ENCODE measurements around the gene SLC25A51.

Gene SLC25A51

DNA sequence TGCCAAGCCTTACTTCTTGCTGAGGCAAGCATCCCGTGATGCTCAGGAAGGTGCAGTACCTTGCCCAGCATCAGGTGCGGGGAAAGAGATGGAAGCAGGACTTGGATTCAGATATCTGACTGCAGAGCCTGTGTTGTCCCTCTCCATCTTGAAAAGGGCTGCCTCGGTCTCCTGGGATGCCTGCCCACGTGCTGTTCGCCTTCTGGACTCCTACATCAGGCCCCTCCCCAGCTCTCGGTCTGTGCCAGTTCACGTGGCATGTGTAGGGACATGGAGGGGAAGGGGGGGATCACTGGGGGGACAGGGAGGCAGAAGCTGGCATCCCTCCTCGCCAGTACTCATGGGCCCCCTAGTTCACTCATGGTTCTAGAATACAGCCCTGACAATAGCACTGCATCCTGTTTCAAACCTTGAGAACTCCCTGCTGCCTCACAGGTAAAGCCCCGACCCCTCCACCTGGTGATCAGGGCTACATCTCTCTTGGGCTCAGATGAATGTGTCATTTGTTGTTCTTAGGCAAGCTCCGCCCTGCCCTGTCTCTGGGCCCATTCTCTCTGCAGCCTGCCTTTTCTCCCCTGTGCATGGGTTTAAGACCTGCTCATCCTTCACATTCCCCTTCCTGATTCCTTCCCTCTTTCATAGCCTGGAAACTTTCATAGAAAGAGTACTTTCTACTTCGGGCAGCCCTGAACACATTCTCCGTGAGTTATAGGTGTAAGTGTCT is 38.9 kb upstream of the SLC25A51 start:
- no peak for TF ChIP-seq YY1 (IDR thresholded peaks at IDR 0.05; ENCODE audit: low read depth)
- no peak for TF ChIP-seq TAF1 (IDR thresholded peaks at IDR 0.05; ENCODE audit: low read depth)
- TF ChIP-seq, protein P1, sequence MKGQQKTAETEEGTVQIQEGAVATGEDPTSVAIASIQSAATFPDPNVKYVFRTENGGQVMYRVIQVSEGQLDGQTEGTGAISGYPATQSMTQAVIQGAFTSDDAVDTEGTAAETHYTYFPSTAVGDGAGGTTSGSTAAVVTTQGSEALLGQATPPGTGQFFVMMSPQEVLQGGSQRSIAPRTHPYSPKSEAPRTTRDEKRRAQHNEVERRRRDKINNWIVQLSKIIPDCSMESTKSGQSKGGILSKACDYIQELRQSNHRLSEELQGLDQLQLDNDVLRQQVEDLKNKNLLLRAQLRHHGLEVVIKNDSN (IDR thresholded peaks at IDR 0.05) = no peak
- TF ChIP-seq TCF12 (IDR thresholded peaks at IDR 0.05; ENCODE audit: low read depth) = no peak
- TF ChIP-seq CREB1 (IDR thresholded peaks at IDR 0.05; ENCODE audit: low read depth) = no peak
- no peak for TF ChIP-seq NFIC (IDR thresholded peaks at IDR 0.05)
- no peak for TF ChIP-seq FOXM1 (IDR thresholded peaks at IDR 0.05; ENCODE audit: borderline replicate concordance, low read depth)
- no peak for TF ChIP-seq TEAD4 (IDR thresholded peaks at IDR 0.05)
- TF ChIP-seq ZBTB7A (IDR thresholded peaks at IDR 0.05; ENCODE audit: low read depth) = no peak
- no peak for TF ChIP-seq CEBPB (IDR thresholded peaks at IDR 0.05)
- no peak for TF ChIP-seq EGR1 (IDR thresholded peaks at IDR 0.05)
- no peak for TF ChIP-seq RAD21 (IDR thresholded peaks at IDR 0.05; ENCODE audit: low read depth)
- TF ChIP-seq EP300 (IDR thresholded peaks at IDR 0.05; ENCODE audit: borderline replicate concordance) = no peak
- TF ChIP-seq, protein P2, sequence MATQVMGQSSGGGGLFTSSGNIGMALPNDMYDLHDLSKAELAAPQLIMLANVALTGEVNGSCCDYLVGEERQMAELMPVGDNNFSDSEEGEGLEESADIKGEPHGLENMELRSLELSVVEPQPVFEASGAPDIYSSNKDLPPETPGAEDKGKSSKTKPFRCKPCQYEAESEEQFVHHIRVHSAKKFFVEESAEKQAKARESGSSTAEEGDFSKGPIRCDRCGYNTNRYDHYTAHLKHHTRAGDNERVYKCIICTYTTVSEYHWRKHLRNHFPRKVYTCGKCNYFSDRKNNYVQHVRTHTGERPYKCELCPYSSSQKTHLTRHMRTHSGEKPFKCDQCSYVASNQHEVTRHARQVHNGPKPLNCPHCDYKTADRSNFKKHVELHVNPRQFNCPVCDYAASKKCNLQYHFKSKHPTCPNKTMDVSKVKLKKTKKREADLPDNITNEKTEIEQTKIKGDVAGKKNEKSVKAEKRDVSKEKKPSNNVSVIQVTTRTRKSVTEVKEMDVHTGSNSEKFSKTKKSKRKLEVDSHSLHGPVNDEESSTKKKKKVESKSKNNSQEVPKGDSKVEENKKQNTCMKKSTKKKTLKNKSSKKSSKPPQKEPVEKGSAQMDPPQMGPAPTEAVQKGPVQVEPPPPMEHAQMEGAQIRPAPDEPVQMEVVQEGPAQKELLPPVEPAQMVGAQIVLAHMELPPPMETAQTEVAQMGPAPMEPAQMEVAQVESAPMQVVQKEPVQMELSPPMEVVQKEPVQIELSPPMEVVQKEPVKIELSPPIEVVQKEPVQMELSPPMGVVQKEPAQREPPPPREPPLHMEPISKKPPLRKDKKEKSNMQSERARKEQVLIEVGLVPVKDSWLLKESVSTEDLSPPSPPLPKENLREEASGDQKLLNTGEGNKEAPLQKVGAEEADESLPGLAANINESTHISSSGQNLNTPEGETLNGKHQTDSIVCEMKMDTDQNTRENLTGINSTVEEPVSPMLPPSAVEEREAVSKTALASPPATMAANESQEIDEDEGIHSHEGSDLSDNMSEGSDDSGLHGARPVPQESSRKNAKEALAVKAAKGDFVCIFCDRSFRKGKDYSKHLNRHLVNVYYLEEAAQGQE (IDR thresholded peaks at IDR 0.05; ENCODE audit: low read depth) = no peak

DNA sequence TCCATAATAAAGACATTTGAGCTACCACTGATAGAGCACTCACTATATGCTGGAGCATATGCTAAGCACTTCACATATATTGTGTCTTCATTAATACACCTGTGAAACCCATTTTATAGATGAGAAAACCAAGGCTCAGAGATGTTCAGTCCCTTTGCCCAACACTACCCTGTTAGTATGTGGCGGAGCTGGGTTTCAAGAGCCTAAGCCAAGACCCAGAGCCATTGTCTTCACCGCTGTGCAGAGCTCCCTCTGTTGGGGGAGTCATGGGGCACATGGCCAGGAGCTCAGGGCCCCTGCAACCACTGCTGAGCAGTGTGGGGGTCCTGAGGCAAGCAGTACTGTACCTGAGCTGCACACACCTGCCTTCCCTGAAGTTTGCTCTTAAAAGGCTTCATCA is 37.3 kb upstream of the SLC25A51 start:
- TF ChIP-seq EGR1 (IDR thresholded peaks at IDR 0.05) (no peak), NFIC (IDR thresholded peaks at IDR 0.05) (no peak), YY1 (IDR thresholded peaks at IDR 0.05; ENCODE audit: low read depth) (no peak), ZBTB7A (IDR thresholded peaks at IDR 0.05; ENCODE audit: low read depth) (no peak), TAF1 (IDR thresholded peaks at IDR 0.05; ENCODE audit: low read depth) (no peak), CEBPB (IDR thresholded peaks at IDR 0.05) (no peak), CREB1 (IDR thresholded peaks at IDR 0.05; ENCODE audit: low read depth) (no peak), TCF12 (IDR thresholded peaks at IDR 0.05; ENCODE audit: low read depth) (no peak), TEAD4 (IDR thresholded peaks at IDR 0.05) (no peak), FOXM1 (IDR thresholded peaks at IDR 0.05; ENCODE audit: borderline replicate concordance, low read depth) (no peak), EP300 (IDR thresholded peaks at IDR 0.05; ENCODE audit: borderline replicate concordance) (no peak), RAD21 (IDR thresholded peaks at IDR 0.05; ENCODE audit: low read depth) (no peak)
- TF ChIP-seq, protein P3, sequence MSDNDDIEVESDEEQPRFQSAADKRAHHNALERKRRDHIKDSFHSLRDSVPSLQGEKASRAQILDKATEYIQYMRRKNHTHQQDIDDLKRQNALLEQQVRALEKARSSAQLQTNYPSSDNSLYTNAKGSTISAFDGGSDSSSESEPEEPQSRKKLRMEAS (IDR thresholded peaks at IDR 0.05) = no peak
- TF ChIP-seq, protein P1 (IDR thresholded peaks at IDR 0.05) = no peak
- TF ChIP-seq, protein P2 (IDR thresholded peaks at IDR 0.05; ENCODE audit: low read depth) = no peak

DNA sequence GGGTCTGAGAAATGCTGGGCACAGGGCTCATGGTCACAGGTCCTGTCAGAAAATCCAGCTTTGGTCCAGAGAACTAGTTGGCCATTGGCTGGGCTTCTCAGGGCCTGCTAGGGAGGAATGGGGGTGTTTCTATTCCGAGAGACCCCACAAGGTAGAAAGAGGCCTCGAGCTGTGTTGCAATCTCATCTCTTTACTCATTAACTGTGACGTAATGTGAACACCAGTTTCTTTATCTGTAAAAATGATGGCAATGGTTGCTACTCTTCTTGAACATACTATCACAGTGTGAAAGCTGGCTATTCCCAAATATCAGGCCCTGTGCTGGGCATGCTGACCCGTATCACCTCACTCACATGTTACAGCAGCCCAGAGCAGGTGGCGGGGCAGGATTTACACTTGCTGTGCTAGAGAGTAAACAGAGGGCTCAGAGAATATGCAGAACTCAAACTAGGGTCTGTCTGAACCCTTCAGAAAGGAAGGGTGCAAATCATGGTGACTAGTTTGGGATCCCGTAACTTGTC is 35.7 kb upstream of the SLC25A51 start:
- no peak for TF ChIP-seq CEBPB (IDR thresholded peaks at IDR 0.05)
- no peak for TF ChIP-seq NFIC (IDR thresholded peaks at IDR 0.05)
- no peak for TF ChIP-seq FOXM1 (IDR thresholded peaks at IDR 0.05; ENCODE audit: borderline replicate concordance, low read depth)
- TF ChIP-seq ZBTB7A (IDR thresholded peaks at IDR 0.05; ENCODE audit: low read depth) = no peak
- TF ChIP-seq TCF12 (IDR thresholded peaks at IDR 0.05; ENCODE audit: low read depth) = no peak
- TF ChIP-seq TAF1 (IDR thresholded peaks at IDR 0.05; ENCODE audit: low read depth) = no peak
- TF ChIP-seq RAD21 (IDR thresholded peaks at IDR 0.05; ENCODE audit: low read depth) = no peak

DNA sequence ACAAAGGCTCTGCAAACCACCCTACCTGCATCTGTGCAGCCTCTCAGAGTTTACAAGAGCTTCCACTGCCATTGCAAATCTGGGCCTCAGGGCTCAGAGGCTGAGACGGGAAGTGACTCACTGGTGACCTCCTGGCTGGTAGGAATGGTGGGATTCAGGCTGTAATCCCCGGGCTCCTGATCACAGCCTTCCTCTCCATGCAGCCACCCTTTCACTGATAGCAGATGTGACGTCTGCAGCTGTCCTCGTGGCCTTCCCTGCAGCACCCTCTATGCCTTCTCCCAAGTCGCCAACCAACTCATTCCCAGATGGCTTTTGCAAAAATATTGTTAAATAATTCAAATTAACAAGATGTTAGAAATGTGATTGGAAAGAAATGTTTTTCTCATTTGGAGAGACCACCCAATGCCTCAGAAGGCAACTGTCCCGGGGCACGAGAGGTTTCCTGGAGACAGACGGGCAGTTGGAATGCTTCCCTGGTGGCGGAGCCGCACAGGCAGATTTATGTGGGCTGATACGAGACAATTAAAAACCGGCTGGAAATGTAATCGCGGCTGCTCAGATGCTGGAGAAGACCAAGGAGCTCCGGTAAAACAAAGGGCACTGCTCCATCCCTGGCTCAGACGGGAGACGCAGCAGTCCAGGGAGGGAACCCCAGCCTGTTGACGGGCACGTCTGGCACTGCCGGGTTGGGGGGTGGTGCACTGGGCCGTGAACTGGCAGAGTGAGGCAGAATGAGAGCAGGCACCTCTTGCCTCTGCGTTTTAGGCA is 34.4 kb upstream of the SLC25A51 start:
- no peak for TF ChIP-seq TAF1 (IDR thresholded peaks at IDR 0.05; ENCODE audit: low read depth)
- TF ChIP-seq, protein P2 (IDR thresholded peaks at IDR 0.05; ENCODE audit: low read depth) = no peak
- TF ChIP-seq CREB1 (IDR thresholded peaks at IDR 0.05; ENCODE audit: low read depth) = no peak
- no peak for TF ChIP-seq EP300 (IDR thresholded peaks at IDR 0.05; ENCODE audit: borderline replicate concordance)
